ENCODE measurements around the gene DLG5.

DLG5 gene, protein sequence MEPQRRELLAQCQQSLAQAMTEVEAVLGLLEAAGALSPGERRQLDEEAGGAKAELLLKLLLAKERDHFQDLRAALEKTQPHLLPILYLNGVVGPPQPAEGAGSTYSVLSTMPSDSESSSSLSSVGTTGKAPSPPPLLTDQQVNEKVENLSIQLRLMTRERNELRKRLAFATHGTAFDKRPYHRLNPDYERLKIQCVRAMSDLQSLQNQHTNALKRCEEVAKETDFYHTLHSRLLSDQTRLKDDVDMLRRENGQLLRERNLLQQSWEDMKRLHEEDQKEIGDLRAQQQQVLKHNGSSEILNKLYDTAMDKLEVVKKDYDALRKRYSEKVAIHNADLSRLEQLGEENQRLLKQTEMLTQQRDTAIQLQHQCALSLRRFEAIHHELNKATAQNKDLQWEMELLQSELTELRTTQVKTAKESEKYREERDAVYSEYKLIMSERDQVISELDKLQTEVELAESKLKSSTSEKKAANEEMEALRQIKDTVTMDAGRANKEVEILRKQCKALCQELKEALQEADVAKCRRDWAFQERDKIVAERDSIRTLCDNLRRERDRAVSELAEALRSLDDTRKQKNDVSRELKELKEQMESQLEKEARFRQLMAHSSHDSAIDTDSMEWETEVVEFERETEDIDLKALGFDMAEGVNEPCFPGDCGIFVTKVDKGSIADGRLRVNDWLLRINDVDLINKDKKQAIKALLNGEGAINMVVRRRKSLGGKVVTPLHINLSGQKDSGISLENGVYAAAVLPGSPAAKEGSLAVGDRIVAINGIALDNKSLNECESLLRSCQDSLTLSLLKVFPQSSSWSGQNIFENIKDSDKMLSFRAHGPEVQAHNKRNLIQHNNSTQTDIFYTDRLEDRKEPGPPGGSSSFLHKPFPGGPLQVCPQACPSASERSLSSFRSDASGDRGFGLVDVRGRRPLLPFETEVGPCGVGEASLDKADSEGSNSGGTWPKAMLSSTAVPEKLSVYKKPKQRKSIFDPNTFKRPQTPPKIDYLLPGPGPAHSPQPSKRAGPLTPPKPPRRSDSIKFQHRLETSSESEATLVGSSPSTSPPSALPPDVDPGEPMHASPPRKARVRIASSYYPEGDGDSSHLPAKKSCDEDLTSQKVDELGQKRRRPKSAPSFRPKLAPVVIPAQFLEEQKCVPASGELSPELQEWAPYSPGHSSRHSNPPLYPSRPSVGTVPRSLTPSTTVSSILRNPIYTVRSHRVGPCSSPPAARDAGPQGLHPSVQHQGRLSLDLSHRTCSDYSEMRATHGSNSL (N-terminal part only)

DNA sequence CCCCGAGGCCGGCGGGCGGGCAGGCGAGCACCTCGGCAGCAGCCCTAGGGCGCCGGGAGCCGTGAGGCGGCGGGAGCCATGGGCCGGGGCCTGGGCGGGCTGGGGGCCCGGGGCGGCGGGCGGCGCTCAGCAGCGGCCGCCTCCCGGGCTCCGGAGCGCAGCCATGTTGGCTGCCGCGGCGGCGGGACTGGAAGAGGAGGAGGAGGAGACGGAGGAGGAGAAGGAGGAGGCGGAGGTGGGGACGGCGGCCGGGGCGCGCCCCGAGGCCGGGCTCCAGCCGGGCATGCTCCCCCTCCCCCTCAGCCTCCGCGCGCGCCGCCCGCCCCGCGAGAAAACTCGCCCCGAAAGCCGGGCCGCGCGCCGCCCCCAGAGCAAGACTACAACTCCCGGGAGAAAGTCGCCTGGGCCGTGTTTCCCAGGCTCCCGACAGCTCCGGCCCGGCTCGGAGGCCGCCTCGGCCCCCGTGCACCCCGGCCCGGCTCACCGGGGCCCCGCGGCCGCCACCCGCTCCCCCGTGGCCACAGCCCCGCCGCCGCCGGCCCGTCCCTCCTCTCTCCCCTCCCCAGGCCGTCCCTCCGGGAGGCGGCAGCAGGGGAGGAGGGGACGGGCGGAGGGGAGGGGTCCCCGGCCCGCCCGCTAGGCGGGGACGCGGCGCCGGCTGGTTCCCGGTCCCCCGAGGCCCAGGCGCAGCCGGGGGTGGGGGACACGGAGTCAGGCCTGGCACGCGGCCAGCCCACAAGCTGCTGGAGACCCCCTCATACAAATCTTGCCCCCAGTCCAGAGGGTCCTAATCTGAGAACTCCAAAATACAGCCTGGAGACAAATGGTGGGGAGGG, at the start of gene DLG5:
Gene DLG5, minus strand, starts transcription at position 190 of the 836 bp plus-strand sequence. CDS start 235 bp downstream, outside the sequence.
- peaks cover 21% of the 10 kb centered on the region for H3K4me1 ChIP-seq (ENCODE audit: insufficient read depth, low read length)
- peaks cover 5% of the 10 kb centered on the region for H3K36me3 ChIP-seq (ENCODE audit: insufficient read depth, low read length)
- H3K4me3 ChIP-seq (ENCODE audit: low read length), result peak within 1 kb of the TSS; percentile 96
- peak within 1 kb of the TSS; percentile 69 for H2AFZ ChIP-seq (ENCODE audit: low read depth, low read length)
- H3K27me3 ChIP-seq (ENCODE audit: insufficient read depth, low read length), result no peaks in the 10 kb centered on the region
- no peaks in the 10 kb centered on the region for H3K9me3 ChIP-seq (ENCODE audit: low read length)

DNA sequence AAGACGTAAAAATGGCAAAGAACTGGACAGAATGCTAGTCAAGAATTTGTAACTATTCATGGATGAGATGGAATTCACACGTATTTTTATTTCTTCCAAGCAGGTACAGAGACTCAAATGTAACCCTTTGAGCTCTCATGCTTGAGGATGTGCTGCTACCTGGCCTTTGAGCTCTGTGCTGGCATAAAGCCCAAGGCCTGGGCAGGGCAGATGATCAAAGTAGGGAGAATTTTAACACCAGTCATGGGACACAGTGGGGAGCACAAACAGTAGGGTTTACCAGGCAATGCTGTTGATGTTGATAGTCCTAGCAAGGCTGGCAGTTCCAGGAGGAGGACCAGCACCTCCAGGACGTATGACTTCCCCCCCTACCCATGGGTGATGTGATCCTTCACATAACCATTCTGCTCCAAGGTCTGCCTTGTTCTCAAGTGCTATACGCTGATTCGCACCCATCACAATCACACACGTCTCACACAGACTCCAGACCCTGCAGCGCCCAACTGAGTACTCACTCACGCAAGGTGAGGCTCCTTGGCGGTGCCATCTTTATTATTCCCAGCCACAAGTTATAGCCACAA, 48.6 kb upstream of the DLG5 start:
- Histone ChIP-seq H3K27me3 (ENCODE audit: insufficient read depth, low read length) (no peaks in the 10 kb centered on the region), H2AFZ (ENCODE audit: low read depth, low read length) (no peak overlapping the region), H3K4me1 (ENCODE audit: insufficient read depth, low read length) (peaks cover 4% of the 10 kb centered on the region), H3K9me3 (ENCODE audit: low read length) (no peaks in the 10 kb centered on the region), H3K4me3 (ENCODE audit: low read length) (no peak overlapping the region), H3K36me3 (ENCODE audit: insufficient read depth, low read length) (peaks cover 40% of the 10 kb centered on the region)

DNA sequence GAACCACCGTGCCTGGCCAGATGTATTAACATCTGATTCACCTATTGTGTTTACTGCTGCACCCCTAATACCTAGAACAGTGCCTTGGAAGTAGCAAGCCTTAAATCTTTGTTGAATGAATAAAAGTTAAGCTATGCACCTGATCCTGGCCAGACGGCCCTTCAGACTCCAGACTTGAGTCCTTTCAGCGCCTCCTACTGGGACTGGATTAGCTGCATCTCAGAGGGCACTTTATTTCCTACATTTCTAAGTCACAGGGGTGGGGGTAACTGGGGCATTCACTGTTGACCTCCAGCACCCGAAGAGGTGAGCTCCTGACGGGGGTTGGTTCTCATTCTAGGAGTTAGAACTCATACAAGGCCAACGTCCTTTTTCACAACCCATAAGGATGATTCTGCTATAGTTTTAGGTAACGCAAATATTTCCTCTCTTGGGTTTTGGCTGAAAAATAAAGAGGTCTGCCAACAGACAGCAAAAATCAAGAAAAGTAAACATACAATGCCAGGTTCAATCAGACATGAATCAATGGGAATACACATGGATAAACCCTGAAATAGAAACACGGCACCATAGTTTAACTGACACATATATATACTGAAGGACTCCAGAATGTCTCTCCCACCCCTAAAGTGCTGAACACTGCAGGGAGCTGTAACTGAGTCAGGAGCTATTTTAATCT, 48.0 kb upstream of the DLG5 start:
- Histone ChIP-seq H2AFZ (ENCODE audit: low read depth, low read length) (no peak overlapping the region), H3K4me3 (ENCODE audit: low read length) (no peak overlapping the region), H3K4me1 (ENCODE audit: insufficient read depth, low read length) (peaks cover 4% of the 10 kb centered on the region), H3K27me3 (ENCODE audit: insufficient read depth, low read length) (no peaks in the 10 kb centered on the region), H3K36me3 (ENCODE audit: insufficient read depth, low read length) (peaks cover 33% of the 10 kb centered on the region), H3K9me3 (ENCODE audit: low read length) (no peaks in the 10 kb centered on the region)

DNA sequence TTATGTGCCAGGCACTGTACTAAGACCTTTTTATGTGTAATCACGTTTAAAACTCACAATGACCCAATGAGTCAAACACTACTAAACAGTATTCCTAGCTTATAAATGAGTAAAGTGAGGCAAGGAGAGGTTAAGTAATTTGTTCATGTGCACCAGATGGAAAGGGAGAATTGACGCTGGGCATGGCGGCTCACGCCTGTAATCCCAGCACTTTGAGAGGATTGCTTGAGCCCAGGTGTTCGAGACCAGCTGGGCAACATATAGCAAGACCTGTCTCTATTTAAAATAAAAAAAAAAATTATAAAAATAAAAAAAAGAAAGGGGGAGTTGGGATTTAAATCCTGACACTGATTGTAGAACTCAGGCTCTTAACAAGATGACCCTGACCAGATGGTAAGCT, 46.7 kb upstream of the DLG5 start:
- H3K4me1 ChIP-seq (ENCODE audit: insufficient read depth, low read length), result peaks cover 4% of the 10 kb centered on the region
- peaks cover 24% of the 10 kb centered on the region for H3K36me3 ChIP-seq (ENCODE audit: insufficient read depth, low read length)
- no peaks in the 10 kb centered on the region for H3K9me3 ChIP-seq (ENCODE audit: low read length)
- no peak overlapping the region for H2AFZ ChIP-seq (ENCODE audit: low read depth, low read length)
- no peaks in the 10 kb centered on the region for H3K27me3 ChIP-seq (ENCODE audit: insufficient read depth, low read length)
- H3K4me3 ChIP-seq (ENCODE audit: low read length), result no peak overlapping the region

DNA sequence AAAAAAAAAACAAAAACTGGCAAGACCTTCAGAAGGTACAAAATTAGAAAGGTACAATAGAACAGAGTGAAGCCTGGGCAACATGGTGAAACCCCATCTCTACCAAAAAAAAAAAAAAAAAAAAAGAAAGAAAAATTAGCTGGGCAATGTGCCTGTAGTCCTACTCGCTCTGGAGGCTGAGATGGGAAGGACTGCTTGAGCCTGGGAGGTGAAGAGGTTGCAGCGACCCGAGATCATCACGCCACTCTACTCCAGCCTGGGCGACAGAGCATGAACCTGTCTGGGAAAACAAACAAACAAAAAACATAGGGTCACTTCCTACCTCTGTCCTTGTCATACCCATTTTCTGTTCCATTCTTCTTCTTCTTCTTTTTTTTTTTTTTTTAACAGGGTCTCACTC, 45.6 kb upstream of the DLG5 start:
- Histone ChIP-seq H3K4me1 (ENCODE audit: insufficient read depth, low read length) (peaks cover 15% of the 10 kb centered on the region), H3K4me3 (ENCODE audit: low read length) (no peak overlapping the region), H3K27me3 (ENCODE audit: insufficient read depth, low read length) (no peaks in the 10 kb centered on the region), H2AFZ (ENCODE audit: low read depth, low read length) (no peak overlapping the region), H3K9me3 (ENCODE audit: low read length) (no peaks in the 10 kb centered on the region), H3K36me3 (ENCODE audit: insufficient read depth, low read length) (peaks cover 13% of the 10 kb centered on the region)

DNA sequence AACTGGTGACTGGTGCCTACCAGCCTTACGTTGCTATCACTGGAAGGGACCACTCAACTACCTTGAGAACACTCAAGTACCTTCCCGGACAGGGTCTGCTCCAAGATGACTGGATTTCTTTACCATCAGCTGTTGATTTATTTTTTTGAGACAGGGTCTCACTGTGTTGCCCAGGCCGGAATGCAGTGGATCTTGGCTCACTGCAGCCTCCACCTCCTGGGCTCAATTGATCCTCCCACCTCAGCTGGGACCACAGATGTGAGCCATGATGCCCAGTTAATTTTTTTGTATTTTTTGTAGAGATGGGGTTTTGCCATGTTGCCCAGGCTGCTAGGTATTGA, 45.2 kb upstream of the DLG5 start:
- no peak overlapping the region for H3K4me3 ChIP-seq (ENCODE audit: low read length)
- no peaks in the 10 kb centered on the region for H3K27me3 ChIP-seq (ENCODE audit: insufficient read depth, low read length)
- no peaks in the 10 kb centered on the region for H3K9me3 ChIP-seq (ENCODE audit: low read length)
- H3K4me1 ChIP-seq (ENCODE audit: insufficient read depth, low read length), result peaks cover 18% of the 10 kb centered on the region
- H2AFZ ChIP-seq (ENCODE audit: low read depth, low read length), result no peak overlapping the region
- H3K36me3 ChIP-seq (ENCODE audit: insufficient read depth, low read length), result peaks cover 9% of the 10 kb centered on the region

DNA sequence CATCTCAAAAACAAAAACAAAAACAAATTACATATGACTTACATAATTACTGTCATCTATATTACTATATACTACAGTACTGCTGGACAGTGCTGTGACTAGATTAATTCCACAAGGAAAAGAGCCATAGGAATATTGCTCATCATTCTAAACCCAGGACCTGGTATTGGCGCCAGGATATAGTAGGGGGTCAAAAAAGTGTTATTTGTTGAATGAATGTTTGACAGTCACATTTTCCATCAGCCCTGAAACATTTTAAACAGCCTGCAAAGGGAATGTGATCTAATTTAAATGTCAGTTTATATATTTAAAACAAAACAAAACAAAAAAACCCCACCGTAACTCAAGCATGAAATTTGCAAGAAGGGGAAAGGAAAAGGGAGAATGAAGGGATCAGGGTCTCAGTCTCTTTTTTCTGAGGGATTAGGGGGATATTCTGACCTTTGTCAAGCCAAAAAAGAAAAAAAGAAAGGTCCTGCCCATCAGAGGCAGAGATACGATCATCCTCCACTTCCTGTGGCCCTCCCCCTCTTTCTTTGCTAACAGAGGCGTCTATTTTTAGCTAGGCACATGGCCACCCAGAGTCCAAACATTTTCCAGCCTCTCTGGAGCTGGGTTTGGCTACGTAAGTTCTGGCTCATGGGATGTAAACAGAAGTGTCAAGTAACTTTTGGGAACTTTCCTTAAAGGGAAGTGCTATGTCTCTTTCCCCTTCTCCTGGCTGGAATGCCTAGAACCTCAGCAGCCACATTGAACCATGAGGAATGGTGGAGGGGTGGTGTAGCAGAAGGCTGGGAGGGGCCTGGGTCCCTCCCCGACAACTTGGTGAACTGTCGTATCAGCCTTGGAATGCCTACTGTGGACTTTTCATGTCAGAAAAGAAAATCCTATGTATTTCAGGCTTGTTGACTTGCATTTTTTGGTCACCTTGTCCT, 44.6 kb upstream of the DLG5 start:
- Histone ChIP-seq H2AFZ (ENCODE audit: low read depth, low read length) (no peak overlapping the region), H3K27me3 (ENCODE audit: insufficient read depth, low read length) (no peaks in the 10 kb centered on the region), H3K4me3 (ENCODE audit: low read length) (no peak overlapping the region), H3K36me3 (ENCODE audit: insufficient read depth, low read length) (peaks cover 6% of the 10 kb centered on the region), H3K4me1 (ENCODE audit: insufficient read depth, low read length) (peaks cover 22% of the 10 kb centered on the region), H3K9me3 (ENCODE audit: low read length) (no peaks in the 10 kb centered on the region)

DNA sequence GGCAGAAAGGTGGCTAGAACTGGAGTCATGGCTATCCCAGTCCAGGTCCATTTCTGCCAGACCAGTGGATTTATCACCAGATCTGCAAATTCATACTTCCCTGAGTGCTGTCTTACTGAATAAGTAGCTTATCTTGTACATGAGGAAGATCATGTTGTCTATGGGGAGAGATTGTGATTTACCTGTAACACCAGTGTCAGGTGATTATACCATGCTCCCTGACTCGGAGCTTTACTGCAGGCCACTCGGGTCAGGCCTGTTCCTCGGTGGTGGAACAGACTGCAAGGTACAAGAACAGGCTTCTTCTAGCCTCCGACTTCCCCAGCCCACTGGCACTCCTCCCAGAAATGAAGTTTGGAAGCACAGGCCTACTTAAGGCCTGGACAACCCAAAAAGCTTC, 42.6 kb upstream of the DLG5 start:
- peaks cover 2% of the 10 kb centered on the region for H3K9me3 ChIP-seq (ENCODE audit: low read length)
- no peak overlapping the region for H2AFZ ChIP-seq (ENCODE audit: low read depth, low read length)
- no peaks in the 10 kb centered on the region for H3K36me3 ChIP-seq (ENCODE audit: insufficient read depth, low read length)
- peaks cover 22% of the 10 kb centered on the region for H3K4me1 ChIP-seq (ENCODE audit: insufficient read depth, low read length)
- no peaks in the 10 kb centered on the region for H3K27me3 ChIP-seq (ENCODE audit: insufficient read depth, low read length)
- H3K4me3 ChIP-seq (ENCODE audit: low read length), result no peak overlapping the region

DNA sequence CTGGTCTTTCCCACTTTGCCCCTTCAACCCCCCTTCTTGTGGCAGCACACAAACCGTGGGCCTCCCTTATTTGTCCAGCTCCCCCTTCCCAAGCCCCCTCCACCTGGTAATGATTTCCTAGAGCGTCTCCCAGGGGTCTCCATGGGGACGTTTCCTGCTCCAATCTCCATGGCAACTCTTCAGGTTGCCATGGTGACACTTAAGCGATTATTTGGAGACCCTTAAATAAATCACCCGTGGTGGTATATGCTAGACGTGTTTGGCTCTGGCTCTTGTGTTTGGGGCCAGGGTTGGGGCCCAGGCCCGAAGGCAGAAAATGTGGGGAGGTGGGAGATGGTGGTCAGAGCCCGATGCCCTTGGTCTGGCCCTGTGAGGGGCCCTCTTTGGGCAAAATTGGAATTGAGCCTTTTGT, 41.1 kb upstream of the DLG5 start:
- Histone ChIP-seq H3K4me3 (ENCODE audit: low read length) (no peak overlapping the region), H3K27me3 (ENCODE audit: insufficient read depth, low read length) (no peaks in the 10 kb centered on the region), H3K36me3 (ENCODE audit: insufficient read depth, low read length) (no peaks in the 10 kb centered on the region)

DNA sequence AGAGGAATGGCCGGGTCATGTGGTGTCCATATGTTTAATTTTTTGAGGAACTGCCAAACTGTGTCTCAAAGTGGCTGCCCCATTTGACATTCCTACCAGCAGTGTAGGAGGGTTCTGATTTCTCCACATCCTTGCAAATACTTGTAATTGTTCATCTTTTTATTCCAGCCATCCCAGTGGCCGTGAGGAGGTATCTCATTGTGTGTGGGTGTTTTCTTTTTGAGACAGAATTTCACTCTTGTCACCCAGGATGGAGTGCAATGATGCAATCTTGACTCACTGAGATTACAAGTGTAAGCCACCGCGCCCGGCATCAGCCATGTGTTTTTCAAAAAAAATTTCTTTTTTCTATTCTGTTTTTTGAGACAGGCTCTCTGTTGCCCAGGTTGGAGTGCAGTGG, 38.7 kb upstream of the DLG5 start:
- Histone ChIP-seq H3K4me3 (ENCODE audit: low read length) (no peak overlapping the region), H2AFZ (ENCODE audit: low read depth, low read length) (no peak overlapping the region), H3K9me3 (ENCODE audit: low read length) (peaks cover 5% of the 10 kb centered on the region), H3K4me1 (ENCODE audit: insufficient read depth, low read length) (peaks cover 23% of the 10 kb centered on the region), H3K27me3 (ENCODE audit: insufficient read depth, low read length) (no peaks in the 10 kb centered on the region), H3K36me3 (ENCODE audit: insufficient read depth, low read length) (no peaks in the 10 kb centered on the region)

More for the DNA sequence above, 41.1 kb upstream of the DLG5 start:
- H2AFZ ChIP-seq (ENCODE audit: low read depth, low read length), result no peak overlapping the region
- peaks cover 25% of the 10 kb centered on the region for H3K4me1 ChIP-seq (ENCODE audit: insufficient read depth, low read length)
- peaks cover 5% of the 10 kb centered on the region for H3K9me3 ChIP-seq (ENCODE audit: low read length)

DNA sequence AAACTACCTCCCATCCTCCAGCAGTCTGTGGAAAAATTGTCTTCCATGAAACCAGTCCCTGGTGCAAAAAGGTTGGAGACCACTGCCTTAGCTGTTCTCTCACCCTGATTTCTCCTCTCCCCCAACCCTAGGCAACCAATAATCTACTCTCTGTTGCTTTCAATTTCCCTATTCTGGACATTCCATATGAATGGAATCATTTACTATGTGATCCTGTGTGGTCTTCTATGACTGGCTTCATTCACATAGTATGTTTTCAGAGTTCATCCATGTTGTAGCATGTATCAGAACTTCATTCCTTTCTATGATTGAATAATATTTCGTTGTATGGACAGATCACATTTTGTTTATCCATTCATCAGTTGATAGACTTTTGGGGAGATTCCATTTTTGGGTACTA, 38.3 kb upstream of the DLG5 start:
- H3K9me3 ChIP-seq (ENCODE audit: low read length), result peaks cover 5% of the 10 kb centered on the region
- H3K36me3 ChIP-seq (ENCODE audit: insufficient read depth, low read length), result no peaks in the 10 kb centered on the region
- no peak overlapping the region for H2AFZ ChIP-seq (ENCODE audit: low read depth, low read length)
- no peak overlapping the region for H3K4me3 ChIP-seq (ENCODE audit: low read length)
- H3K27me3 ChIP-seq (ENCODE audit: insufficient read depth, low read length), result no peaks in the 10 kb centered on the region
- H3K4me1 ChIP-seq (ENCODE audit: insufficient read depth, low read length), result peaks cover 23% of the 10 kb centered on the region
